HL-60 (cell line): Measurements from ENCODE around the gene SLC22A3.

Experiments
- DNase-seq, 2 experiments: peaks; one replicate each; pipeline ENCODE4 v3.0.0-alpha.2; 2010 to 2020; ENCODE audit warnings: low read depth in 1 of 2, low spot score in 1 of 2
- H3K27ac ChIP-seq: fragments of 250-450 bp; sonication (Bioruptor Pico); replicated peaks from 2 replicates; pipeline ENCODE4 v1.5.1; 2020; ENCODE audit warnings: mild to moderate bottlenecking, moderate library complexity
- H3K27me3 ChIP-seq: fragments of 250-450 bp; sonication (Bioruptor Pico); 2 replicates; pipeline ENCODE4 v1.5.1; 2021; ENCODE audit warnings: mild to moderate bottlenecking, moderate library complexity; ENCODE audit not compliant: insufficient read depth, poor library complexity, severe bottlenecking
- H3K4me3 ChIP-seq: replicated peaks from 2 replicates; pipeline ENCODE4 v1.5.1; 2011; ENCODE audit warnings: mild to moderate bottlenecking, control low read depth, low read length; ENCODE audit not compliant: insufficient read depth
- GABPA ChIP-seq: IDR thresholded peaks from 2 replicates; pipeline ENCODE4 v1.6.1; 2012; ENCODE audit warnings: low read depth
- POLR2AphosphoS5 ChIP-seq: IDR thresholded peaks from 2 replicates; pipeline ENCODE4 v1.6.1; 2012; ENCODE audit warnings: low read depth
- SPI1 ChIP-seq: IDR thresholded peaks from 2 replicates; pipeline ENCODE4 v1.6.1; 2012; ENCODE audit warnings: low read depth, mild to moderate bottlenecking, borderline replicate concordance
- TF ChIP-seq, protein P1 (sequence below): IDR thresholded peaks from one replicate; pipeline ENCODE4 v1.5.1; 2011; ENCODE audit warnings: low read length, control low read depth, inconsistent platforms; ENCODE audit not compliant: insufficient read depth
- TF ChIP-seq, protein P2 (sequence below): IDR thresholded peaks from 2 replicates; pipeline ENCODE4 v1.6.1; 2012; ENCODE audit warnings: low read depth; ENCODE audit not compliant: insufficient replicate concordance

SLC22A3 gene

DNA sequence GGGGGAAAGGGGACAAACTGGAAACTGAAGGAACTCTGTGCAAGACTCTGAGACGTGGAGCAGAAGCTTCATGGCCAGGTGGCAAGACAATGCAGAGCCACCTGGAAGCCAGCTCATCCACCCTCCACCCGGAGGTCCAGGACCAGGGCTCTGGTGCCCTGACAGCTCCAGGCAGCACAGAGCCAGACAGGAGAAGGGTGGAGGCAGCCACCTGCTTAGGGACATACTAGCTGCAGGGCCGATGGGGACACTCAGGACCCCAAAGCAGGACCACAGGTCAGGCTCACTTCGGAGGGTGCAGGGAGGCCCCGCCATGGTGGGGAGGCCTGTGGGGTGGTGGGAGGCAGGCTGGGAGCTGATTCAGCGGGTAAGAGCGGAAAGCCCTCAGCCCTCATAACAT lies 19.0 kb upstream of the SLC22A3 start:
- no peak for DNase-seq

DNA sequence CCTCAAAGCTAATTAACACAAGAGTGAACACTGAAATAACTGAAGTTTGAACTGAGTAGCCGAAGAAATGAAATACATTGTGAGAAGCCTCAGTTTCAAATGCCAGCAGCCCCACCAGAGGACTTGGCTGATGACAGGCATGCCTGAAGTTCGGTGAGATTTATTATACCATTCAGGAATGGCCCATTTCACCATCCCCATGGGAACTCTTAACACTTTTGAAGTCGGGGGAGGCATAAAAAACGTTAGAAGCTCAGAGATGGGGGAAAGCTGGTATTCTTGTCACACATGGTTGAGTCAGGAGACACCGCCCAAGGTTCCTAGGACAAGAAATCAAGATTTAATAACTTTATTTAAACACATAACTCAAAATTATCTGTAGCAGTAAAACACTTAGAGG lies 17.6 kb upstream of the SLC22A3 start:
- Histone ChIP-seq H3K27ac (no peak overlapping the region), H3K27me3 (peaks cover 14% of the 10 kb centered on the region), H3K4me3 (no peak overlapping the region)
- no peak for DNase-seq
- TF ChIP-seq, protein P1, sequence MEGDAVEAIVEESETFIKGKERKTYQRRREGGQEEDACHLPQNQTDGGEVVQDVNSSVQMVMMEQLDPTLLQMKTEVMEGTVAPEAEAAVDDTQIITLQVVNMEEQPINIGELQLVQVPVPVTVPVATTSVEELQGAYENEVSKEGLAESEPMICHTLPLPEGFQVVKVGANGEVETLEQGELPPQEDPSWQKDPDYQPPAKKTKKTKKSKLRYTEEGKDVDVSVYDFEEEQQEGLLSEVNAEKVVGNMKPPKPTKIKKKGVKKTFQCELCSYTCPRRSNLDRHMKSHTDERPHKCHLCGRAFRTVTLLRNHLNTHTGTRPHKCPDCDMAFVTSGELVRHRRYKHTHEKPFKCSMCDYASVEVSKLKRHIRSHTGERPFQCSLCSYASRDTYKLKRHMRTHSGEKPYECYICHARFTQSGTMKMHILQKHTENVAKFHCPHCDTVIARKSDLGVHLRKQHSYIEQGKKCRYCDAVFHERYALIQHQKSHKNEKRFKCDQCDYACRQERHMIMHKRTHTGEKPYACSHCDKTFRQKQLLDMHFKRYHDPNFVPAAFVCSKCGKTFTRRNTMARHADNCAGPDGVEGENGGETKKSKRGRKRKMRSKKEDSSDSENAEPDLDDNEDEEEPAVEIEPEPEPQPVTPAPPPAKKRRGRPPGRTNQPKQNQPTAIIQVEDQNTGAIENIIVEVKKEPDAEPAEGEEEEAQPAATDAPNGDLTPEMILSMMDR: no peak
- no peak for TF ChIP-seq GABPA
- TF ChIP-seq, protein P2, sequence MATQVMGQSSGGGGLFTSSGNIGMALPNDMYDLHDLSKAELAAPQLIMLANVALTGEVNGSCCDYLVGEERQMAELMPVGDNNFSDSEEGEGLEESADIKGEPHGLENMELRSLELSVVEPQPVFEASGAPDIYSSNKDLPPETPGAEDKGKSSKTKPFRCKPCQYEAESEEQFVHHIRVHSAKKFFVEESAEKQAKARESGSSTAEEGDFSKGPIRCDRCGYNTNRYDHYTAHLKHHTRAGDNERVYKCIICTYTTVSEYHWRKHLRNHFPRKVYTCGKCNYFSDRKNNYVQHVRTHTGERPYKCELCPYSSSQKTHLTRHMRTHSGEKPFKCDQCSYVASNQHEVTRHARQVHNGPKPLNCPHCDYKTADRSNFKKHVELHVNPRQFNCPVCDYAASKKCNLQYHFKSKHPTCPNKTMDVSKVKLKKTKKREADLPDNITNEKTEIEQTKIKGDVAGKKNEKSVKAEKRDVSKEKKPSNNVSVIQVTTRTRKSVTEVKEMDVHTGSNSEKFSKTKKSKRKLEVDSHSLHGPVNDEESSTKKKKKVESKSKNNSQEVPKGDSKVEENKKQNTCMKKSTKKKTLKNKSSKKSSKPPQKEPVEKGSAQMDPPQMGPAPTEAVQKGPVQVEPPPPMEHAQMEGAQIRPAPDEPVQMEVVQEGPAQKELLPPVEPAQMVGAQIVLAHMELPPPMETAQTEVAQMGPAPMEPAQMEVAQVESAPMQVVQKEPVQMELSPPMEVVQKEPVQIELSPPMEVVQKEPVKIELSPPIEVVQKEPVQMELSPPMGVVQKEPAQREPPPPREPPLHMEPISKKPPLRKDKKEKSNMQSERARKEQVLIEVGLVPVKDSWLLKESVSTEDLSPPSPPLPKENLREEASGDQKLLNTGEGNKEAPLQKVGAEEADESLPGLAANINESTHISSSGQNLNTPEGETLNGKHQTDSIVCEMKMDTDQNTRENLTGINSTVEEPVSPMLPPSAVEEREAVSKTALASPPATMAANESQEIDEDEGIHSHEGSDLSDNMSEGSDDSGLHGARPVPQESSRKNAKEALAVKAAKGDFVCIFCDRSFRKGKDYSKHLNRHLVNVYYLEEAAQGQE: no peak
- no peak for TF ChIP-seq SPI1
- TF ChIP-seq POLR2AphosphoS5: no peak

More for the DNA sequence above, 19.0 kb upstream of the SLC22A3 start:
- Histone ChIP-seq H3K27ac (no peak overlapping the region), H3K27me3 (peaks cover 14% of the 10 kb centered on the region), H3K4me3 (no peak overlapping the region)
- TF ChIP-seq, protein P2: no peak
- TF ChIP-seq GABPA: no peak

DNA sequence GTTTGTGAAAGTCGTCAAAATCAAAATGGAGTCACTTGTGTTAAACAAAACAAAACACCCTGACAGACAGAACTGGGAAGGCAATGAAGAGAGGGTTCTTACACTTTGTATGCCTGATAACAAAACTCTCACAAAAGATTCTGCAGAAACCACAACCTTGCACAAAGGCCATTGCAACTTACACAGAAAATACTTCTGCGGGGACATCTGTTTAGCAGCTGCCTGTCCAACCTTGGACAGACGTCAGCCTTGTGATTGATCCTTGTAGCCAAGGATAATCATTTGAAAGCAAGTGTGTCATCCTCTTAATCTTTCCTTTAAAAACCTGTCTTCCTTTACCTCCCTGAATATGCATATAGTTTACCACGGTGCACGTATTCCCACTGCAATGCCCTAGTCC lies 17.0 kb upstream of the SLC22A3 start:
- no peak for DNase-seq
- H3K27ac ChIP-seq: no peak overlapping the region
- TF ChIP-seq, protein P2: no peak
- TF ChIP-seq, protein P1: no peak
- TF ChIP-seq POLR2AphosphoS5: no peak
- no peak for TF ChIP-seq GABPA
- TF ChIP-seq SPI1: no peak
- no peak overlapping the region for H3K4me3 ChIP-seq
- H3K27me3 ChIP-seq: peaks cover 14% of the 10 kb centered on the region

DNA sequence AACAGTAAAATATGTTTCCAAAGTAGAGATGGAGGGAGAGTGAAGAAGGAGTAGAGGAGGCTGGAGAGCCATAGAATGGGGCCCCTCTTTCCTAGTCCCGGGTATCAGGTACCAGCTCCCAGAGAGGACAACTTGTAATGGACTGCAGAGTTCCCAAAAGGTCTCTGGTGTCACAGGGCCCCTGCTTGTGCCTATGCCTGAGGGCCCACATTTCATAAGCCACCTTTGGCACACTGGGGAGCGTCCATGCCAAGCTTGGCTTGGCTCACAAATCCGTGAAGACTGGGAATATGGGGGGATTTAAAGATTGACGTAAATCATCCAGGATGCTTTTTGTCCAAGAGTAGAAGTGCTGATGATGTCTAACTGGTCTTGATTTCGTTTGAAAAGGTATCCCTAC lies 16.4 kb upstream of the SLC22A3 start:
- H3K27me3 ChIP-seq: peaks cover 14% of the 10 kb centered on the region
- no peak for DNase-seq
- H3K4me3 ChIP-seq: no peak overlapping the region
- TF ChIP-seq SPI1: no peak
- TF ChIP-seq, protein P2: no peak
- TF ChIP-seq POLR2AphosphoS5: no peak
- TF ChIP-seq GABPA: no peak
- TF ChIP-seq, protein P1: no peak
- H3K27ac ChIP-seq: no peak overlapping the region
